Measurements from ENCODE around the gene EFHC1. TPM values are rescaled to one million over a fixed set of nuclear protein-coding genes. Genes with fewer than 3 reads are reported as not detected.

The EFHC1 gene
- polyA plus RNA-seq, 1 donor (not counting 4 experiments of a cell fraction or from before 2014, with no cell fraction given): 20.5 TPM

- H3K27me3 ChIP-seq (ENCODE audit: control insufficient read depth, extremely low read depth, insufficient read depth, low read length): no peaks in the 10 kb centered on the region
- H3K4me1 ChIP-seq (ENCODE audit: control insufficient read depth, extremely low read depth, insufficient read depth, low read length): peaks cover 9% of the 10 kb centered on the region
- no peaks in the 10 kb centered on the region for H4K20me1 ChIP-seq (ENCODE audit: control insufficient read depth, extremely low read depth, insufficient read depth, low read length)
- H3K36me3 ChIP-seq (ENCODE audit: control insufficient read depth in 2 of 2, extremely low read depth in 1 of 2, insufficient read depth in 2 of 2, low read length in 2 of 2): no peaks in the 10 kb centered on the region
- no peak overlapping the region for H3K4me2 ChIP-seq (ENCODE audit: control insufficient read depth, extremely low read depth, insufficient read depth, low read depth, low read length)
- H3K9me3 ChIP-seq (ENCODE audit: control insufficient read depth, low read depth, low read length): no peaks in the 10 kb centered on the region
- no peak for FAIRE-seq
- peaks cover 39% of the 10 kb centered on the region for H3K79me2 ChIP-seq (ENCODE audit: control insufficient read depth, insufficient read depth, low read length)
- no peak overlapping the region for H3K4me3 ChIP-seq (ENCODE audit: control insufficient read depth in 2 of 3, extremely low read depth in 1 of 3, insufficient read depth in 2 of 3, low read depth in 1 of 3, low read length in 3 of 3)
- DNase-seq (ENCODE audit: low read depth, low spot score): no peak
- no peak overlapping the region for H3K27ac ChIP-seq (ENCODE audit: control insufficient read depth, insufficient read depth, low read length)
- H2AFZ ChIP-seq (ENCODE audit: control insufficient read depth, low read length): no peak overlapping the region
- dilution Hi-C loops (cut with MboI; ENCODE audit: extremely low pct_ligation_motif_present, low sequenced_read_pairs): no loop called here
- H3K9me1 ChIP-seq (ENCODE audit: control insufficient read depth, extremely low read depth, insufficient read depth, low read length): no peaks in the 10 kb centered on the region
- no peak overlapping the region for H3K9ac ChIP-seq (ENCODE audit: control insufficient read depth, extremely low read depth, insufficient read depth, low read length)
- TF ChIP-seq CTCF (optimal IDR thresholded peaks at IDR 0.05 in 1 of 3, IDR thresholded peaks at IDR 0.05 in 1 of 3, conservative IDR thresholded peaks at IDR 0.05 in 1 of 3; ENCODE audit: extremely low read depth in 1 of 3, insufficient read depth in 2 of 3, low read length in 3 of 3) (no peak), EZH2 (IDR thresholded peaks at IDR 0.05; ENCODE audit: low read length) (no peak)
Measured at GRCh38 chr6:52557389-52558265, 137.5 kb downstream of the EFHC1 start.

GRCh38 chr6:52558266-52559000, 138.3 kb downstream of the EFHC1 start:
- peaks cover 8% of the 10 kb centered on the region for H3K4me1 ChIP-seq (ENCODE audit: control insufficient read depth, extremely low read depth, insufficient read depth, low read length)
- H3K9me1 ChIP-seq (ENCODE audit: control insufficient read depth, extremely low read depth, insufficient read depth, low read length): no peaks in the 10 kb centered on the region

More at GRCh38 chr6:52558266-52559000, 138.3 kb downstream of the EFHC1 start:
- Histone ChIP-seq H3K36me3 (ENCODE audit: control insufficient read depth in 2 of 2, extremely low read depth in 1 of 2, insufficient read depth in 2 of 2, low read length in 2 of 2) (no peaks in the 10 kb centered on the region), H3K4me2 (ENCODE audit: control insufficient read depth, extremely low read depth, insufficient read depth, low read depth, low read length) (no peak overlapping the region), H3K9me3 (ENCODE audit: control insufficient read depth, low read depth, low read length) (no peaks in the 10 kb centered on the region), H2AFZ (ENCODE audit: control insufficient read depth, low read length) (no peak overlapping the region), H3K9ac (ENCODE audit: control insufficient read depth, extremely low read depth, insufficient read depth, low read length) (no peak overlapping the region), H3K27ac (ENCODE audit: control insufficient read depth, insufficient read depth, low read length) (no peak overlapping the region), H3K27me3 (ENCODE audit: control insufficient read depth, extremely low read depth, insufficient read depth, low read length) (no peaks in the 10 kb centered on the region), H3K79me2 (ENCODE audit: control insufficient read depth, insufficient read depth, low read length) (peaks cover 44% of the 10 kb centered on the region), H4K20me1 (ENCODE audit: control insufficient read depth, extremely low read depth, insufficient read depth, low read length) (no peaks in the 10 kb centered on the region), H3K4me3 (ENCODE audit: control insufficient read depth in 2 of 3, extremely low read depth in 1 of 3, insufficient read depth in 2 of 3, low read depth in 1 of 3, low read length in 3 of 3) (no peak overlapping the region)
- DNase-seq (ENCODE audit: low read depth, low spot score): no peak
- dilution Hi-C loops (cut with MboI; ENCODE audit: extremely low pct_ligation_motif_present, low sequenced_read_pairs): no loop called here
- no peak for TF ChIP-seq CTCF (optimal IDR thresholded peaks at IDR 0.05 in 1 of 3, IDR thresholded peaks at IDR 0.05 in 1 of 3, conservative IDR thresholded peaks at IDR 0.05 in 1 of 3; ENCODE audit: extremely low read depth in 1 of 3, insufficient read depth in 2 of 3, low read length in 3 of 3)
- no peak for TF ChIP-seq EZH2 (IDR thresholded peaks at IDR 0.05; ENCODE audit: low read length)
- no peak for FAIRE-seq

Data from keratinocyte (primary cell).